Head of caudate nucleus (tissue), 42 donors: ENCODE data around the gene POM121C.
"Not testable (repeated sequence)": the region's sequence is repeated elsewhere in the genome, so short reads cannot be mapped to it uniquely, and the experiment has no call there.

ENCODE experiments used
- DNase-seq, 42 donors: peaks; one replicate each; pipeline versions ENCODE4 v3.0.0 to v3.0.0-alpha.2; 2020 to 2021; ENCODE audit warnings: mixed read lengths in 7 of 42
- intact Hi-C: fragments of 100-400 bp; cut with DNase I; formaldehyde crosslinking; loops from one replicate; pipeline ENCODE4 v1.15.0; 2022

Gene POM121C

DNA sequence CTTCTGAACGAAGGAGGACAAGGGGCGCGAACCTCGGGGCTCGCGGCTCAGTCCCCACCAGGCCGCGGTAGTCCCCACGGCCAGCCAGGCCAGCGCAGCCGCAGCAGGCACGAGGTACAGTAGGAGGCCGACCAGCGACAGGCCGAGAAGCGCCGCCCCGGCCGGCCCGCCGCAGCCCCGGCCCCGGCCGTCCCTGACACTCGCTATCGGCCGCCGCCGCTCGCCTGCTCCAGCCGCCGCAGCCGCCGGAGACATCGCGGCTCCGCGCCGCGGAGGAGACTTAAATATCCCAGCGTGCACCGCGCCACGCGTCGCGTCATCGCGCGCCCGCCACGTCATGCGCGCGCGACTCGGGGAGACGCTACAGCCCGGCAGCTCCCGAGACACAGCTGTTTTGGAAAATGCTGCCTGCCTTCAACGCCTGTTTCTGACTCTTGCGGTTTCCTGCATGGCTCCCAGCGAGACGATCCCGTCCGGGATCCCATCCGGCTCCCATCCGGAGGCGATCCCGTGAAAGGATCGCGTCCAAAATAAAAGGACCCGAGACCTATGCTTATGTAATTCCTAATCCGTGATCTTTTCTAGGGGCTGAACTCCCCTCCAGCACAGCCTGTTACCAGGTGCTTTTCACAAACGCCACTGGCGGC is 43.5 kb downstream of the POM121C start:
- intact Hi-C loops, result not testable (repeated sequence)
- peak in 36 of 42 donors; percentile 2 to 66 (median 26) for DNase-seq

DNA sequence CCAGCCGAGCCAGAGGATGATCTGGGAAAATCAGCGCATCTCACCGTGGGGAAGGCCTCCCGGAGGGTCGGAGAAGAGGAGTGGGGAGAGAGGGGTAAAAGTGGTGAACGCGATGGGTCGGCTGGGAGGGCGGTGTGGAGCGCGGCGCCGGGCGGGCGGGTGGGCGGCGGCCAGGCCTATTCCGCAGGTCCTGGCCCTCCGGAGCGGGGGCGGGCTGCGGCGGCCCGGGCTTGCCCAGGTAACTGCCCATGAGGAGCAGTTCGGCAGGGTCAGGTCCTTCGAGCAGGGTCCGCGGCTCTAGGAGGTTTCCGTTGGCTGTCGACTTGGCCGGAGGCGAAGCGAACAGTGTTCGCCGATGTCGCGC is 44.0 kb downstream of the POM121C start:
- DNase-seq, intact Hi-C loops: not testable (repeated sequence)

DNA sequence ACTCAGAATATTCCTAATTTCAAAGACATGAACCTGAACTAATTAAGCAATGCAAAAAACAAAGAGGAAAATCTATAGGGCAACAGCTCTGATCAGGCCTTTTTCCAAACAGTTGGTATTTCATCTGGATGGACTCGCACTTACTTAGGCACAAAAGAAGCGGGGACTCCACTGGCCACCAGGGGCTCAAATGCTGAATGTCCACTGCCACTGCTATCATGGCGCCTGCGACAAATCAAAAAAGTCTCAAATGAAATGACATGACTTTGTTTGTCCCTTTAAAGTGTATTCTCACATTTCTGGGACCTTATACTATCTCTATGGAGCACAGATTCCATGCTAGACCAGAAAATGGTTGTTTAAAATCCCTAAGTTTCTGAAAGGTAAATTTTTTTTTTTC is 47.1 kb downstream of the POM121C start:
- intact Hi-C loops, DNase-seq: not testable (repeated sequence)

DNA sequence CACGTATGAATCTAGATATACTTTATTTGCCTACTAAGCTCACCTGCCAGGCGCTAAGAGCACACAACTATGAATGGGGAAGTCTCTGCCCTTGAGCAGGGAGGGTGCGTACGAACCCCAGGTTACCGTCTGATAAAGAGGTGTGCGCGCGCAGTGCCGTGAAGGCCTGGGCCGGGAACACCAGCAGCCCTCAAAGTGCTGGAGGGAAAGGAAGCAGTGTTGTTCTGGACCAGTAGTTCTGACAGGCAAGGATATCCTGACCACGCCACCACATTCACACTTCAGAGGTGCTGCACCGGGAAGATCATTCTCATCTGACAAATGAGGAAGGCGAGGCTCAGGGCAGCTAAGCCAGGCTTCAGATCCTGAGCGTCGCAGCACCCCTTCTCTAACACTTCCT is 62.6 kb downstream of the POM121C start:
- intact Hi-C loops, result not testable (repeated sequence)

DNA sequence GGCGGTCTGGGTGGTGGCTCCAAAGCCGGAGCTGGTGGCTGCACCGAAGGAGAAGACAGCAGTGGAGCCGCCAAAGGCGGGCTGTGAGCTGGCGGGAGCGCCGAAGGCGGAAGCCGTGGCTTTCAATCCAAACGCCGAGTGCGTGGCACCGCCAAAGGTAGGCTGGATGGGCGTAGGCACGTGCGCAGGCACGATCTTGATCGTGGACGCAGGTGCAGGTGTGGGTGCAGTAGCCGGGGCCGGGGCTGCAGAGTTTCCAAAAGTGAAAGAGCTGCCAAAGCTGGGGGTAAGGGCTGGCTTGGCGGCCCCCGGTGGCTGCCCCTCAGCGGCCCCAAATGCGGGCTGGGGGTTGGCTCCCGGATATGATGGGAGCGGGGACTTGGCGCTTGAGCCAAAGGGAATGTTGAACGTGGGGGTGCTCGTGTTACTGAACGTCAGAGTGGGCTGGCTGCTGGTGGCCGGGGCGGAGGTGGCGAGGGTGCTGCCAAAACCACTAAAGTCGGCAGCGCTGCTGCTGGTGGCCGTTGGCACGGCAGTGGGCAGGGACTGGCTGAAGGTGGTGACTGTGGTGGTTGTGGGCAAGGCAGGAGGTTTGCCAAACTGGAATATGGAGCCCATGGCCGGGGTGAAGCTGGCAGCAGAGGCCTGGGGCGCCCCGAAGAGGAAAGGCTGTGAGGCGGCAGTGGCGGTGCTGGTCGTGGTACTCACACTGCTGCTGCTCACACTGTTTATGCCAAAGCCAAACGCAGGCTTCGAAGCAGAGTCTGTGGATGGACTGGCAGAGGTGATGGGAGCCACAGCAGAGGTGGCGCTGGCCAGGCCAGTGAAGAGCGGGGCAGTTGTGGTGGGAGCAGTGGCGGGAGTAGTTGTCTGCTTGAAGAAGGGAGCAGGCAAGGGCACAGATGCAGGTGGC is 64.0 kb downstream of the POM121C start:
- intact Hi-C loops, DNase-seq: not testable (repeated sequence)

More for the DNA sequence above, 62.6 kb downstream of the POM121C start:
- DNase-seq, result not testable (repeated sequence)

DNA sequence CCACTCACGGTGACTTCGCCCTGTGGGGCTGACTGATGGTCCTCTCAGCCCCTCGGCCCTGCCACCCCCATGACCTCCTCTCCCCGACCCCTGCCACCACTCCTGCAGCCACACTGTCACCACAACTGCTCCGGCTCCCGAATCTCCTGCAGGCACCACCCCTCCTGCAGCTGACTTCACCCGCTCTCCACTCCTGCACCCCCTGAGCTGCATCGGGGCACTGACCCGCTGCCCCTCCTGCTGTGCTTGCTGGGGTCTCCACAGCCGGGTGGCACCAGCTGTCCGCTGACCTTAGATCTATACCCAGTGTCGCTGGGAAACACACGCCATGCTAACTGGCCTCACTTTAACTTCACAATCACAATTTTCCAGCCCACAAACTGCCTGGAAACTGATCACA is 65.9 kb downstream of the POM121C start:
- DNase-seq, intact Hi-C loops: not testable (repeated sequence)

DNA sequence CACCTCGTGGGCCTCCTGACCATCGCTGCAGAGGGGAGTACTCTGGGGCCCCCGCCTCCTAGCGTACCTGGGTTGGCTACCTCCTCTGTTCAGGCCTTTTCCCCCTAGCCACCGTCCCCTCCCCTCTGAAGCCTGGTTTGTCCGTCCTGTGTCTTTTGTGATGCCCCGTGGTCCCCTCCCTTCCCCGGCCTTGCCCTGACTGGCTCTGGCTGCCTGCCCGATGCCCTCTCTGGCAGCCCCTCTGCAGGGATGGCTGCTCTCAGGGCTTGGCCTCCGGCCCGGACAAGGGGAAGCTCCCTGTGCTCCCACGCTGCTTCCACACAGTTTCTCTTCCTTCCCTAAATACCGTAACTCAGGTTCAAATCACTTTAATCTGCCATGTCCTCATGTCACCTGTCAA is 66.4 kb downstream of the POM121C start:
- intact Hi-C loops, result not testable (repeated sequence)

DNA sequence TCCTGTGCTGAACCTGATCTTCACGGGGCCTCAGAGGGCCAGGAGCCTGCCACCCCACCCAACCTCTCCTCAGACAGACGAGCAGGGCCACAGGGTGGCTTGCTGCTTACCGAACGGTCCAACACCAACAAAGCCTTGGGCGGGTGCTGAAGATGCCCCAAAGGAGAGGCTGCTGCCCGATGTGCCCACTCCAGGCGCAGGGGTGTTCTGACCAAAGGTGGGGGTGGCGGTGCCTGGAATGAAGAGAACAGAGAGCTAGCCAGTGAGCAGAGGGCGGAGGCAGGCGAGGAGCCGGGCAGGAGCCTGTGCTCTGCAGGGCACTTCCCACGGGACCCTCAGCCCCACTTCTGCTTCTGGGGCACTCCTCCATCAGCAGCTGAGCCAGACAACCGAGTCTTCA is 66.9 kb downstream of the POM121C start:
- intact Hi-C loops, result not testable (repeated sequence)

More for the DNA sequence above, 66.4 kb downstream of the POM121C start:
- peak in 24 of 42 donors; percentile 8 to 59 (median 29) for DNase-seq

DNA sequence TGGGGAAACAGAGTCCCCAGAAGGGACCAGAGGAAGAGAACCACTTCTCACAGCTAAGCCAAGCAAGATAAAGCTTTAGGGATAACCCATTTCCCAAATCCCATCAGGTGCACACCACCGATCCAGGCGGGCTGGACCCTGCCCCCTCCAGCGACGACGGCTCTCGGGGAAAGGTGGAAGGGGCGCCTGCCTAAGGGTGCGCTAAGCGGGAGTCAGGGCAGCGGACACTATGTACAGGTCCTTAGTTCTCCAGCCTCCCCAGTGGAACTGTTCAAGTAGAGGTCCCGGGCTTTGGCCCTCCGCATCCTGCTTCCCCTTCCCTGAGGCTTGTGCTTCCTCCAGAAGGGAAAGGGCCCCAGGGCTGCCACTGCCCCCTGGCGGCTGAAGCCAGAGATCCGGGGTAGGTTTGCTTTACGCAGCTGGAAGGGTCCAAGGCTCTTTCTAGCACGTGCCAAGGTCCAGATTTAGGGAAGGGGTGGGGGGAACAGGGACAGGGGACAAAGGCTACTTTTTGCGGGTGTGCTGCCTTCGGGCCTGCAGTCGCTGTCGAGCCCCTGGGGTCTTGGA is 67.7 kb downstream of the POM121C start:
- DNase-seq, intact Hi-C loops: not testable (repeated sequence)

More for the DNA sequence above, 66.9 kb downstream of the POM121C start:
- not testable (repeated sequence) for DNase-seq

DNA sequence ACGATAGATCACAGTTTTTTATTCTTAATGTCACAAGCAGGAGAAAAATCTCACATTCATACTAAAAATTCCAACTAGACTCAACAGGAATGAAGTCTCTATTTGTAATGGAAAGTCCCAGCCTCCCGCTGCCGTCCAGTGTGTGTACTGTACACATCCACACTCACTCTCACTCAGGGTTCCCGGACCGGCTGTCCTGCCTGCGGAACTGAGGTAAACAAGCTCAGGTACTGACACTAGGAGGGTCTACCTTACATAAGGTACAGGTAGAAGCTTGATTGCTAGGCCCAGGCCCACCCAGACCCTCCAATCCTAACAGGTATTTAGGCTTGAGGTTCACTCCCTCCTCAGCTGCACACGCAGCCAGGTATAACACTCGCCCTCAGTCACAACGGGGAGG is 69.3 kb downstream of the POM121C start:
- DNase-seq, intact Hi-C loops: not testable (repeated sequence)

DNA sequence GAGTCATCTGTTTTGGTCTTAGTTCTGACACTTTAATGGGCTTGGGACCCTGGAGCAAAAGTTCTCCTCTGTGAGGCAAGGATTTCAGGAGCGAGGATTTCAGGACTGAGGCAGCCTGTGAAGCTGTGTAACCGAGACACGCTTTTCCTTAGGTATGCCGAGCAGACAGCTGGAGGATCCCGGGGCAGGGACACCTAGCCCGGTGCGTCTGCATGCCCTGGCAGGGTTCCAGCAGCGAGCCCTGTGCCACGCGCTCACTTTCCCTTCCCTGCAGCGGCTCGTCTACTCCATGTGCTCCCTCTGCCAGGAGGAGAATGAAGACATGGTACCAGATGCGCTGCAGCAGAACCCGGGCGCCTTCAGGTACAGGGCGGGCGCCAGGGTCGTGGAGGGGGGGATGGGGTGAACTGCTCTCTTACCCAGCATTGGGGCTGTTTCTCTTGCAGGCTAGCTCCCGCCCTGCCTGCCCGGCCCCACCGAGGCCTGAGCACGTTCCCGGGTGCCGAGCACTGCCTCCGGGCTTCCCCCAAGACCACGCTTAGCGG is 70.2 kb downstream of the POM121C start:
- DNase-seq, intact Hi-C loops: not testable (repeated sequence)

DNA sequence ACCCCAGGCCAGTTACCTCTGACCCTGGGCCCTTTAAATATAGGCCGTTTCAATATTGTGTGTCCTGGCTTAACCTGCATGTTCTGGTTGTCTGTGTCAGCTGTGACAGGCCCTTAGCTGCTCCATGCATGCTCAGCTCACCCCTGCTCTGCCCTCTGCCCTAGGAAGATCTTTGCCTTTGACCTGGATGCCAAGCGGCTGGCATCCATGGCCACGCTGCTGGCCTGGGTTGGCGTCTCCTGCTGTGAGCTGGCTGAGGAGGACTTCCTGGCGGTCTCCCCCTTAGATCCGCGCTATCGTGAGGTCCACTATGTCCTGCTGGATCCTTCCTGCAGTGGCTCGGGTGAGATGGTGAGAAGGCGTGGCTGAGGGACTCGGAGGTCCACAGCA is 70.7 kb downstream of the POM121C start:
- DNase-seq, intact Hi-C loops: not testable (repeated sequence)

DNA sequence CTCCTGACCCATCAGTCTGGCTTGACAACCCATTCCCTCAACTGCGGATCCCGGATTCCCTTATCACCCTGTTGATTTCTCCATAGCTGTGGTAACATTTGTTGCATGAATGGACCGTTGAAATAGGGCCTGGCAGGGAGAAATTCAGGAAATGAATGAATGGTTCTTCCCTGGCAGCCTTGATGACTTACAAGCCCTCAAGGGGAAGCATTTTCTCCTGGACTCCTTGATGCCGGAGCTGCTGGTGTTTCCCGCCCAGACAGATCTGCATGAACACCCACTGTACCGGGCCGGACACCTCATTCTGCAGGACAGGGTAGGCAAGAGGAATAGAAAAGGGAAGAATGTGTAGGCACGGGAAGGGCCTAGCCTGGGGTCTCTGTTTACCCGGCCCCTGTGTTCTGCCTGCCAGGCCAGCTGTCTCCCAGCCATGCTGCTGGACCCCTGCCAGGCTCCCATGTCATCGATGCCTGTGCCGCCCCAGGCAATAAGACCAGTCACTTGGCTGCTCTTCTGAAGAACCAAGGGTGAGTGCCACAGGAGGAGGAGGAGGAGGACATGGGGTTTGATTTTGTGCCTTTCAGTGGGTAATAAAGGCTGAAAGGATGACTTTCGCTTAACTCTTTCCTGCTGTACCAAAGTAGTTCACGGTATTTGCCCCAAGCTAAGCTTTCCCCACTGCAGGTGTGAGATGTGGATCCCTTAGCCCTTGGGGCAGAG is 71.2 kb downstream of the POM121C start:
- peak in 4 of 42 donors; percentile 17 to 51 (median 30) for DNase-seq
- intact Hi-C loops, result not testable (repeated sequence)

DNA sequence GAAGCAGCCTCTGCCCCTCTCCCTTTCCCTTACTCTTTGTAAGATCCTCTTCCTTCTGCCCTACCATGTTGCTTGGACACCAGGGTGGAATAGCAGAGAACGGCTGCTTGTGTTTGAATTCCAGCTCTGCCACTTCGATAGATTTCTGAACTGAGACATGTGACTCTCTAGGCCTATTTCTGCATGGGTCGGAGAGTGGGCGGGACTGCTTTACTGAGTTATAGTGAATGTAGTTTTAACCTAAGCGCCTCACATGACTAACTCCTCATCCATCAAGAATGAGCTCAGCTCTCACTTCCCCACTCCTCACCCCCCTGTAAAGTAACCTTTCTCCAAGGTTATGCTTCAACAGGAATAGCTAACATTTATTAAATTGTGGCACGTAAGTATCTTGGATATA is 71.9 kb downstream of the POM121C start:
- intact Hi-C loops, result not testable (repeated sequence)
- peak in 32 of 42 donors; percentile 6 to 80 (median 48) for DNase-seq

DNA sequence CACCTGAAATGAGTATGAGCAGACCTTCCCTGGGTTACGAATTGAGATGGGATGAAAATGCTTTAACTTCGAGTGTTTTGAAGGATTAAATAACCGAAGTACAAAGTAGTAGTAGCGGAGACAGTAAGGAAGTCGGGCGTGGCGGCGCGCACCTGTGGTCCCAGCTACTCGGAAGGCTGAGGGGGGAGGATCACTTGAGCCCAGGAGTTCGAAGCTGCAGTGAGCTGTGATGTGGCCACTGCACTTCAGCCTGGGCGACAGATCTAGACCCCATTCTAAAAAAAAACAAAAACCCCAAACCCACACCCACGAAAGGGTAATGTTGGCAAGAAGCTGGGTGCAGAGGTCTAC is 75.3 kb downstream of the POM121C start:
- DNase-seq, result not testable (repeated sequence)

DNA sequence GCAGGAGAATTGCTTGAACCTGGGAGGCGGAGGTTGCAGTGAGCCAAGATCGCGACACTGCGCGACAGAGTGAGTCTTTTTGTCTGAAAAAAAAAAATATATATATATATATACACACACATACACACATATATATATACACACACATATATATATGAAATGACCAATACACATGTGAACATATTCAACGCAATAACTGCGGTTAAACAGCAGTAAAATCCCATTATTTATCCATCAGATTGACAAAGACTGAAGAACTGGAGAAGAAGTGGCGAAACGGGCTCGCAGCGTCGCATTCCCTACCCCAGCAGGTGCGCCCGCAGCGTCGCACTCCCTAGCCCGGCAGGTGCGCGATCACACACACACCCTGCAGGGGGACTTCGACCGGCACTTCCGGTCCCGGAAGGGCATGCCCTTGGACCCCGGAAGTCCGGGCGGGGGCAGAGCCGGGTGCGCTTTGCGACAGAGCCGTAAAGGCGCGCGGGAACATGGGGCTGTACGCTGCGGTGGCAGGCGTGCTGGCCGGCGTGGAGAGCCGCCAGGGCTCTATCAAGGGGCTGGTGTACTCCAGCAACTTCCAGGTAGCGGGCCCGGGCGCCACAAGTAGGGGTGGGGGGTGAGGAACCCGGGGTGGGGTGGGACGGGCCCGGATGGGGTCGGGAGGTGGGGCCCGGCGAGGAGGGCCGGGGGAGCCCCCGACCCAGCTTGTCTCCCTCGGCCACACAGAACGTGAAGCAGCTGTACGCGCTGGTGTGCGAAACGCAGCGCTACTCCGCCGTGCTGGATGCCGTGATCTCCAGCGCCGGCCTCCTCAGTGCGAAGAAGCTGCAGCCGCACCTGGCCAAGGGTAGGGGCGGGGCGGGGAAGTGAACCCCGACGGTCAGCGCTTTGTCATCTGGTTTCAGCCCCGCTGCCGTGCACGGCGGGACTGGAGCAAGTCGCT is 75.9 kb downstream of the POM121C start:
- DNase-seq, intact Hi-C loops: not testable (repeated sequence)

More for the DNA sequence above, 75.3 kb downstream of the POM121C start:
- intact Hi-C loops, result not testable (repeated sequence)

DNA sequence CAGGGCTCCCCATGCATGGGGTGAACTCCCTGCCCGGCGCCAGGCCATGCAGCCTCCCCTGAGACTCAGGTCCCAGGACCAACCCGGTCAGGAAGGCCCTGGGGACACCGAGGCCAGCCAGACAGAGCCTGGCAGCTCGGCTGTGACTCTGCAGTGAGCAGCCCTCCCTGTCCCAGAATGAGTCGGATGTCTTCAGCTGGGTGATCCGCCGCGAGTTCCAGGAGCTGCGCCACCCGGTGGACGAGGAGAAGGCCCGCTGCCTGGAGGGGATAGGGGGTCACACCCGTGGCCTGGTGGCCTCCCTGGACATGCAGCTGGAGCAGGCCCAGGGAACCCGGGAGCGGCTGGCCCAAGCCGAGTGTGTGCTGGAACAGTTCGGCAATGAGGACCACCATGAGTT is 81.4 kb downstream of the POM121C start:
- DNase-seq, intact Hi-C loops: not testable (repeated sequence)
